Spinal cord (tissue), 10 donors: ENCODE data around the gene NFIL3. TPM values are rescaled to one million over a fixed set of nuclear protein-coding genes. Genes with fewer than 3 reads are reported as not detected.
"Not testable (repeated sequence)": the region's sequence is repeated elsewhere in the genome, so short reads cannot be mapped to it uniquely, and the experiment has no call there.

Source experiments
- DNase-seq, 6 donors: peaks; one replicate each; pipeline versions ENCODE4 v3.0.0 to v3.0.0-alpha.2; 2013 to 2015; ENCODE audit warnings: low spot score in 6 of 6, low read depth in 4 of 6
- H3K27ac ChIP-seq: one replicate; pipeline ENCODE4 v1.5.1; 2013; ENCODE audit warnings: low read depth, low read length, control low read depth
- H3K27me3 ChIP-seq: one replicate; pipeline ENCODE4 v1.6.1; 2013; ENCODE audit warnings: low read length; ENCODE audit not compliant: control insufficient read depth, insufficient read depth
- H3K36me3 ChIP-seq: one replicate; pipeline ENCODE4 v1.6.1; 2013; ENCODE audit warnings: low read length; ENCODE audit not compliant: control insufficient read depth, insufficient read depth
- H3K4me1 ChIP-seq: one replicate; pipeline ENCODE4 v1.6.1; 2013; ENCODE audit warnings: low read length; ENCODE audit not compliant: control insufficient read depth, insufficient read depth
- H3K4me3 ChIP-seq: one replicate; pipeline ENCODE4 v1.5.1; 2013; ENCODE audit warnings: low read depth, low read length, control low read depth
- H3K9me3 ChIP-seq: one replicate; pipeline ENCODE4 v1.6.1; 2013; ENCODE audit warnings: low read length; ENCODE audit not compliant: control insufficient read depth, insufficient read depth
- WGBS: methylation state at CpG from one replicate; pipeline ENCODE4 v1.1.5; 2013; ENCODE audit warnings: missing lambda C conversion rate; ENCODE audit not compliant: insufficient coverage; 5-methylcytosine and 5-hydroxymethylcytosine counted together
- polyA plus RNA-seq, 2 donors: library from polyadenylated mRNA; unstranded; fragments of 120-200 nt; gene quantifications; one replicate each; pipeline ENCODE4 v1.2.1, GENCODE V29; 2013; ENCODE audit not compliant: insufficient read length in 2 of 2
- total RNA-seq, 2 donors: library from RNA; depleted of rRNA in 1 of 2; stranded (reverse); fragments of 120-200 nt in 1 of 2; fragments of >200 nt in 1 of 2; gene quantifications; one replicate each; pipeline versions ENCODE4 v1.2.3 to v1.2.4, GENCODE V29; 2013 to 2014
- donor health status: healthy.

Gene NFIL3
- total and polyA plus RNA-seq, 4 donors, result 12.0 to 21.4 (median 20.9) TPM

- Histone ChIP-seq H3K4me1 (no peaks in the 10 kb centered on the region), H3K4me3 (no peak overlapping the region), H3K36me3 (no peaks in the 10 kb centered on the region), H3K27me3 (no peaks in the 10 kb centered on the region), H3K27ac (no peak overlapping the region), H3K9me3 (no peaks in the 10 kb centered on the region)
- no CpG with 5 or more reads among the region's 4 CpGs for WGBS
- DNase-seq, result no peak
Observed at GRCh38 chr9:91382298-91382697, 41.3 kb downstream of the NFIL3 start.

GRCh38 chr9:91379426-91379825 lies 44.2 kb downstream of the NFIL3 start:
- Histone ChIP-seq H3K9me3 (no peaks in the 10 kb centered on the region), H3K36me3 (no peaks in the 10 kb centered on the region), H3K27ac (no peak overlapping the region), H3K4me3 (no peak overlapping the region), H3K27me3 (no peaks in the 10 kb centered on the region), H3K4me1 (no peaks in the 10 kb centered on the region)
- DNase-seq, result peak in 1 of 6 donors; percentile 57
- no CpG with 5 or more reads among the region's 3 CpGs for WGBS

DNA sequence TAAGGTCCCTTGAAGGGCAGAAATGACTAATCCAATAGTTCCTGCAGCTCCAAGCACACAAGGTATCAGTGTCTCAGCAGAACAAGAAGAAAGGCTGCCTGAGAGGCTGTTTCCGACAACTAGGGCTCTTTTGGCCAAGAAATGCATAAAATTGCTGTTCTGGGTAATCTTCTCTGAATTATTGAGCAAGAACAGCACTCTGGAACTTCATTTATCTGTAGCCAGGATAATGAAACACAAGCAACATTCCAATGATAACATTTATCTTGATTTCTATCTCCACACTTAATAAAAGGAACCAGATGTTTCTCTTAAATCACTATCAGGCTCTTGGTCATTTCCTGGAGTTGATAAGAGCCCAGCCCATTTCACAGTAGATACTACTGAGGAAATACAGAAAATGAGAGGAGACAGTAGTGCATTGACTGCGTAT lies 44.9 kb downstream of the NFIL3 start:
- H3K27me3 ChIP-seq, result no peaks in the 10 kb centered on the region
- DNase-seq, result no peak
- WGBS, result no CpG with 5 or more reads among the region's 2 CpGs
- no peak overlapping the region for H3K27ac ChIP-seq
- H3K4me1 ChIP-seq, result no peaks in the 10 kb centered on the region
- H3K36me3 ChIP-seq, result no peaks in the 10 kb centered on the region
- H3K9me3 ChIP-seq, result no peaks in the 10 kb centered on the region
- no peak overlapping the region for H3K4me3 ChIP-seq

DNA sequence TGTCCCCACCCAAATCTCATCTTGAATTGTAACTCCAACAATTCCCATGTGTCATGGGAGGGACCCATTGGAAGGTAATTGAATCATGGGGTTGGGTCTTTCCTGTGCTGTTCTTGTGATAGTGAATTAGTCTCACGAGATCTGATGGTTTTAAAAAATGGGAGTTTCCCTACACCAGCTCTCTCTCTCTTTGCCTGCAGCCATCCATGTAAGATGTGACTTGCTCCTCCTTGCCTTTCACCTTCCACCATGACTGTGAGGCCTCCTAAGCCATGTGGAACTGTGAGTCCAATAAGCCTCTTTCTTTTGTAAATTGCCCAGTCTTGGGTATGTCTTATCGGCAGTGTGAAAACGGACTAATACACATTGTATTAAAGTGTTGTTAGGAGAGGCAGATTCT lies 45.6 kb downstream of the NFIL3 start:
- no CpG with 5 or more reads among the region's 3 CpGs for WGBS
- not testable (repeated sequence) for H3K4me1 ChIP-seq

DNA sequence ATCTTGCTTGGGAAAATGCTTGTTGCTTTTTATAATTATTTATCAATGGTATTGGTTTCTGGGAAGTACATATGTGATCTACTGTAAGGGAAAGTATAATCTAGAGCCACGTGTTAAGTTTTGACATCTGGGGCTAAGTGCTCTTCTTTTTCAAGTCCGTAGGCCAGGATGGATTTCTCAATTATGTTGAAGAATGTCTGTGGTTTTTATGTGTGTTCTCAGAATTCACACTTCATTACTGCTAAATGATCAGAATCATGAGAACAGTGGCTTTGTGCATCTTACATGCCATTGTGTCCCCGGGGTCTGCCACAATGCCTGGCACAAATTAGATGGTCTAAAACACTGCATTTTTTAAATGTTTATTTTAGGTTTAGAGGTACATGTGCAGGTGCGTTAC lies 47.4 kb downstream of the NFIL3 start:
- no peaks in the 10 kb centered on the region for H3K9me3 ChIP-seq
- no peak overlapping the region for H3K4me3 ChIP-seq
- WGBS, result 66% methylated on average over 4 of the region's 4 CpGs
- DNase-seq, result no peak
- H3K36me3 ChIP-seq, result no peaks in the 10 kb centered on the region
- no peak overlapping the region for H3K27ac ChIP-seq
- no peaks in the 10 kb centered on the region for H3K4me1 ChIP-seq
- H3K27me3 ChIP-seq, result no peaks in the 10 kb centered on the region

More for the DNA sequence above, 45.6 kb downstream of the NFIL3 start:
- not testable (repeated sequence) for H3K27ac ChIP-seq, DNase-seq, H3K4me3 ChIP-seq, H3K36me3 ChIP-seq, H3K27me3 ChIP-seq, H3K9me3 ChIP-seq

GRCh38 chr9:91374939-91375338 lies 48.7 kb downstream of the NFIL3 start:
- Histone ChIP-seq H3K9me3 (no peaks in the 10 kb centered on the region), H3K4me3 (no peak overlapping the region), H3K4me1 (no peaks in the 10 kb centered on the region), H3K27me3 (no peaks in the 10 kb centered on the region), H3K36me3 (no peaks in the 10 kb centered on the region), H3K27ac (no peak overlapping the region)
- DNase-seq, result peak in 1 of 6 donors; percentile 80
- no CpG with 5 or more reads among the region's 3 CpGs for WGBS

- Histone ChIP-seq H3K36me3 (no peaks in the 10 kb centered on the region), H3K27me3 (no peaks in the 10 kb centered on the region), H3K4me3 (no peak overlapping the region), H3K27ac (no peak overlapping the region), H3K9me3 (no peaks in the 10 kb centered on the region), H3K4me1 (no peaks in the 10 kb centered on the region)
- no CpG with 5 or more reads among the region's 1 CpG for WGBS
- DNase-seq, result no peak
Observed at GRCh38 chr9:91371894-91372293, 51.7 kb downstream of the NFIL3 start.

DNA sequence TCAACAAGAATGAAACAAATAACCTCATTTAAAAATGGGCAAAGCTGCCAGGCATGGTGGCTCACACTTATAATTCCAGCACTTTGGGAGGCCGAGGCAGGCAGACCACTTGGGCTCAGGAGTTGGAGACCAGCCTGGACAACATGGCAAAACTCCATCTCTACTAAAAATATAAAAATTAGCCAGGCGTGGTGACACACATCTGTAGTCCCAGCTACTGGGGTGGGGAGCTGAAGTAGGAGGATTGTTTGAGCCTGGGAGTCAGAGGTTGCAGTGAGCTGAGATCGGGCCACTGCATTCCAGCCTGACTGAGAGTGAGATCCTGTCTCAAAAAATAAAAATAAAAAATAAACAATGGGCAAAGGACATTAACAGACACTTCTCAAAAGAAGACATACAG lies 53.6 kb downstream of the NFIL3 start:
- not testable (repeated sequence) for H3K4me3 ChIP-seq, H3K27ac ChIP-seq, H3K27me3 ChIP-seq, H3K9me3 ChIP-seq, H3K4me1 ChIP-seq, DNase-seq, H3K36me3 ChIP-seq
- WGBS, result 100% methylated on average over 1 of the region's 3 CpGs

- Histone ChIP-seq H3K9me3 (no peaks in the 10 kb centered on the region), H3K4me1 (peaks cover 4% of the 10 kb centered on the region), H3K27ac (no peak overlapping the region), H3K36me3 (no peaks in the 10 kb centered on the region), H3K27me3 (no peaks in the 10 kb centered on the region), H3K4me3 (no peak overlapping the region)
- WGBS, result 97% methylated on average over 3 of the region's 3 CpGs
- DNase-seq, result no peak
Observed at GRCh38 chr9:91364702-91365101, 58.9 kb downstream of the NFIL3 start.

GRCh38 chr9:91364005-91364404 lies 59.6 kb downstream of the NFIL3 start:
- H3K27me3 ChIP-seq, result no peaks in the 10 kb centered on the region
- no peak overlapping the region for H3K4me3 ChIP-seq
- no peaks in the 10 kb centered on the region for H3K9me3 ChIP-seq
- 97% methylated on average over 7 of the region's 7 CpGs for WGBS
- no peak overlapping the region for H3K27ac ChIP-seq
- H3K4me1 ChIP-seq, result peaks cover 4% of the 10 kb centered on the region
- no peak for DNase-seq
- no peaks in the 10 kb centered on the region for H3K36me3 ChIP-seq
